HFF-Myc (cell line): ENCODE measurements around the gene ZNF669.
"Not testable (repeated sequence)": the region's sequence is repeated elsewhere in the genome, so short reads cannot be mapped to it uniquely, and the experiment has no call there.

Source experiments
- DNase-seq: peaks from one replicate; pipeline ENCODE4 v3.0.0-alpha.2; 2011; ENCODE audit warnings: low read depth; ENCODE audit errors: extremely low read depth
- H3K4me3 ChIP-seq: replicated peaks from 2 replicates; pipeline ENCODE4 v1.5.1; 2011; ENCODE audit warnings: low read depth, mild to moderate bottlenecking, control low read depth, low read length
- TF ChIP-seq, protein P1 (sequence below): IDR thresholded peaks from 2 replicates; pipeline ENCODE4 v1.5.1; 2012; ENCODE audit warnings: mild to moderate bottlenecking, low read depth, low read length, control low read depth; ENCODE audit errors: missing control alignments

The ZNF669 gene

DNA sequence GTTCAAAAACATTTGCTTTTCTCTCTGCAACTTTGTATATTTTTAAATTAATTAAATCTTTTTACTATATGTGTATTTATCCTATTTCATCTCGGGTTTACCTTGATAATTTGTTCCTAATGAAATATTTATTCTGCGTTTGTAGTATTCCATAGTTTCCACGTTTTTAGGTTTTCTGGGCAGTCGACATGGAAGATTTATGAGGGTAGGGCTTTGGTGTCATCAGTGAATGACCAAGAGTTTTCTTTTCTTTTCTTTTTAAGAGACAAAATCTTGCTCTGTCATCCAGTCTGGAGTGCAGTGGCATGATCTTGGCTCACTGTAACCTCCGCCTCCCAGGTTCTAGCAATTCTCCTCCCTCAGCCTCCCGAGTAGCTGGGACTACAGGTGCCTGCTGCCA is 17.2 kb upstream of the ZNF669 start:
- DNase-seq = no peak
- no peak overlapping the region for H3K4me3 ChIP-seq
- TF ChIP-seq, protein P1, sequence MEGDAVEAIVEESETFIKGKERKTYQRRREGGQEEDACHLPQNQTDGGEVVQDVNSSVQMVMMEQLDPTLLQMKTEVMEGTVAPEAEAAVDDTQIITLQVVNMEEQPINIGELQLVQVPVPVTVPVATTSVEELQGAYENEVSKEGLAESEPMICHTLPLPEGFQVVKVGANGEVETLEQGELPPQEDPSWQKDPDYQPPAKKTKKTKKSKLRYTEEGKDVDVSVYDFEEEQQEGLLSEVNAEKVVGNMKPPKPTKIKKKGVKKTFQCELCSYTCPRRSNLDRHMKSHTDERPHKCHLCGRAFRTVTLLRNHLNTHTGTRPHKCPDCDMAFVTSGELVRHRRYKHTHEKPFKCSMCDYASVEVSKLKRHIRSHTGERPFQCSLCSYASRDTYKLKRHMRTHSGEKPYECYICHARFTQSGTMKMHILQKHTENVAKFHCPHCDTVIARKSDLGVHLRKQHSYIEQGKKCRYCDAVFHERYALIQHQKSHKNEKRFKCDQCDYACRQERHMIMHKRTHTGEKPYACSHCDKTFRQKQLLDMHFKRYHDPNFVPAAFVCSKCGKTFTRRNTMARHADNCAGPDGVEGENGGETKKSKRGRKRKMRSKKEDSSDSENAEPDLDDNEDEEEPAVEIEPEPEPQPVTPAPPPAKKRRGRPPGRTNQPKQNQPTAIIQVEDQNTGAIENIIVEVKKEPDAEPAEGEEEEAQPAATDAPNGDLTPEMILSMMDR = no peak

DNA sequence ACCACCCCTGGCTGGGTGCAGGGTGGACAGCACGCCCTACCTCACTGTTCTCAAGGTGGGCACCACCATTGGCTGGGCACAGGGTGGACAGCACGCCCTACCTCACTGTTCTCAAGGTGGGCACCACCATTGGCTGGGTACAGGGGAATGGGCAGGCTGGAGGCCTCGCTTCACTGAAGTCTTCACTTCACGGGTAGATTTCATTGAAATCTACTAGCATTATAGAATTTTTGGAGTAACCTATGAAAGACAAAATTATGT is 16.2 kb upstream of the ZNF669 start:
- H3K4me3 ChIP-seq, DNase-seq: not testable (repeated sequence)

DNA sequence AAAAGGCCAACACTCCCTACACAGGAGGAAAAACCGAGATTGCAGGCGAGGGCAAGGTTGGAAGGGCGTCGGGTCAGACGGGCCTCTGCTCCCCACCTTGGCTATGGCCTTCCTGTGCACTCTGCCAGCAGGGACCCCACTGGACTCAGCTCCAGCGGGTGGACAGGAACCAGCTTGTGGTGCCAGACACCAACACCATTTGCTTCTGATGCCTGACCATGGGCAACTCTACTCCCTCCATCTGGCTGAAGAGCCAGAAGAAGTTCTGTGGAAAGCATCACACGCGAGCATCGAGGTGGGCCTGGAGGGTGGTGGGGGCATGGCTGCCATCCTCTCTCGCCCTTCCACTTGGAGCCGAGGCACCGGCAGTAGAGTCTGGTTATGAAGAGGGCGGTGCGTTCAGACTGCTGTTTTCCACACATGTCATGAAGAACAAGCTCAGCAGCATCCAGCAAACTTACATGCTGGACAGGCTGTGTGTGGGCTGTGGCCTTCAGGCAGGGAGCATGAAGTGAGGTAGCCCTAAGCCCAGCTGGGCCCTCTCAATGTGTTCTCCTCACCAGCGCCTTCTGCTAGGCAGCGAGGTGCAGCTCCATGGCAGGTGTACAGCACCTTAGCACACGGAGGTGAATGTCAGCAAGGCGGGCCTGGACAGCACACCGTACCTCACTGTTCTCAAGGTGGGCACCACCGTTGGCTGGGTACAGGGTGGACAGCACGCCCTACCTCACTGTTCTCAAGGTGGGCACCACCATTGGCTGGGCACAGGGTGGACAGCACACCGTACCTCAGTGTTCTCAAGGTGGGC is 15.6 kb upstream of the ZNF669 start:
- TF ChIP-seq, protein P1 = no peak
- no peak for DNase-seq
- H3K4me3 ChIP-seq = no peak overlapping the region

DNA sequence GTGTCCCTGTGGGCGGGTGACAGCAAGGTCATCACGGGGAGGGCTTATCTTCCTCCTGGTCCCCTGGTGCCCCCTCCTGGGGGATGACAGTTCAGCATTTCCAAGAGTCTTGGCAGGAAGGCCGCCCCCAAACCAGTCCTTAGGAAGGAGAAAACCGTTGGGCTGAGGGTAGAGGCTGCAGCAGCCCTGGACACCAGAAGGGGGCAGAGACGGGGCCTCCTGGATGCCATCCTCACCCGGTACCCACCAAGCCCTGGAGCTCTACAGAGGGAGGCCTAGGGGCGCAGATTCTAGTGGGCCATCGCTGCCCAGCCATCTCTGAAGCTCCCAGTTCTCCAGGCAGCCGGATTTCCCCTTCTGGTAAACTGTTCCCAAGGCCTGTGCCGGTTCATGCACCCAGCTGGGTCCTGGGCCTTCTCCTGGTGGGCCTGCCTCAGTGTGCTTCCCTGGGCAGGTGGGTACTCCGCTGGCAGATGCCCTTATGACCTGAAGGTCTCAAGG is 14.8 kb upstream of the ZNF669 start:
- no peak overlapping the region for H3K4me3 ChIP-seq
- TF ChIP-seq, protein P1 = peak; percentile 22
- DNase-seq = no peak

DNA sequence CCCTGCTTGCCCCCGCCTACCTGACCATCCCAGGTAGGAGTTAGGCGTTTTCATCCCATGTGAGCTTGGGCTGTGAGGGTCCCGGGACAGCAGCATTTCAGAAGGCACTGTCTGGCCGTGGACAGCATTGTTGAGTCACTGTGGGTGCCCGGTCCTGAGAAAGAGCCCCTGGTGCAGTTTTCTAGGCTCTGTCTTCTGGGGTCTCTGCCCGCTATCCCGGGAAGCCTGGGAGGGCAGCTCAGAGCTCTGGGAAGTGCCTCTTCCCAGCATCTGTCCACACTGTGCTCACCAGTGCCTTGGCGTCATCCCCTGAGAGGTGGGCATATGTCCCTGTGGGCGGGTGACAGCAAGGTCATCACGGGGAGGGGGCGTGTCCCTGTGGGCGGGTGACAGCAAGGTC is 11.4 kb upstream of the ZNF669 start:
- TF ChIP-seq, protein P1 = no peak
- H3K4me3 ChIP-seq = no peak overlapping the region
- no peak for DNase-seq

DNA sequence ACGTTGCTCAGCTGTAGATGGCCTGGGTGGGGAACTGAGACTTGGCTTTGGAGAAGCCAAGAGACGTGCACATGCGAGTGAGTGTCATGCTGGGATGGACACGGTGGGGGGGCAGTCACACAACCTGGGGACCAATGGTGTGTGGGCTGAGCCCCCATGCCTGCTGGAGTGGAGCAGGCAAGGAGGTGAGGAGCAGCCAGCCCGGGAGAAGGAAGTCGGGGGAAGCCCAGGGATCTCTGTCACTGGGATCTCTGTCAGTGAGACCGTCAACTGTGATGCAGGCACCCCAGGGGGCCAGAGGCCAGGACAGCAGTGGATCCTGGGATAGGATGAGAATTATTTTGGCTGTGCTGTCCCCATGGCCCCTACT is 11.0 kb upstream of the ZNF669 start:
- TF ChIP-seq, protein P1 = no peak
- no peak overlapping the region for H3K4me3 ChIP-seq
- DNase-seq = no peak

DNA sequence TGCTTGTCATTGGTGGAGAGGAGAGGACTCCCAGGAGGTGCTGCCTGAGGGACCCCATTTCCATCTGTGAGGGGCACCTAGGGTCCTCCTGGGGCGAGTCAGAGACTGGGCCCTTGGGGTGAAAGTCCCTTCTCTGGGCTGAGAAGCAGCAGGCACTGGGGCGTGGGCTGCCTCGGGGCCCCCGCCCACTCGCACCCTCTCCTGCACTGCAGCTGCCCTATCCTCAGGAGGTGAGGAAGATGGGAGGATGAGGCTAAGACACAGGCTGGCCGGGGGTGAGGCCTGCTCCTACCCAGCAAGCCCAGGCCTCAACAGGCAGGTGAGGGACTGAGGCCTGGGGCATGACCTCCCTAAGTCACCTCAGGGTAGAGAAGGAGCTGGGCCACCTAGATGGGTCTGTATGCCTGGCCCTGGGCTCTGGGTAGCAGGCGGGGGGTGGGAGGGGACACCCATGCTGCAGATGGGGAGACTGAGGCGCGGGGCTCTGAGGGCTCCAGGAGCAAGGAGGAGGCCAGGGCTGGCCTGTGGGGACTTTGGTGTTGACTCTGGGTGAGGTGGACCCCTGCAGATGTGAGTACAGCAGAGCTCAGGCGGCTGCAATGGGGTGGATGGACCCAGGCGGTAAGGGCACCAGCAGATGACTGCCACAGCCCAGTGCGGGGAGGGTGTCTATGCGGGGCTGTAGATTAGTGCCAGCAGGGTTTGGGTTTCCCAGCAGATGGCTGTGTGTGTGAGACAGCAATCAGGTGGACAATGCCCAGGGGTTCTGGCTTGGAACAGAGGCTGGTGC is 10.4 kb upstream of the ZNF669 start:
- TF ChIP-seq, protein P1 = no peak
- DNase-seq = no peak
- no peak overlapping the region for H3K4me3 ChIP-seq
